NT2/D1 (cell line): ENCODE results near the gene PRKAR1A.

ENCODE experiments used
- SUZ12 ChIP-seq: IDR thresholded peaks from 2 replicates; pipeline ENCODE4 v1.6.1; 2011; ENCODE audit not compliant: insufficient read length, insufficient read depth; ENCODE audit errors: extremely low read depth
- YY1 ChIP-seq: IDR thresholded peaks from 2 replicates; pipeline ENCODE4 v1.6.1; 2011; ENCODE audit not compliant: insufficient read length, insufficient read depth
- ZNF274 ChIP-seq: IDR thresholded peaks from 2 replicates; pipeline ENCODE4 v1.6.1; 2011; ENCODE audit warnings: mild to moderate bottlenecking, low read depth, low read length

- TF ChIP-seq ZNF274, result no peak
- TF ChIP-seq SUZ12, result no peak
- TF ChIP-seq YY1, result no peak
These were observed 56.4 kb downstream of the PRKAR1A start for GRCh38 chr17:68568581-68568980.
